Neural crest cell (in vitro differentiated cells): ENCODE data around the gene TMEM97. TPM values are rescaled to one million over a fixed set of nuclear protein-coding genes. Genes with fewer than 3 reads are reported as not detected.

Experiments
- DNase-seq: peaks from one replicate; pipeline ENCODE4 v3.0.0; 2021; ENCODE audit warnings: low read depth, mixed read lengths, low spot score
- H3K27ac Mint-ChIP-seq: one replicate; pipeline ENCODE4 v1.8.0; 2021; ENCODE audit warnings: mild to moderate bottlenecking, mixed read lengths; ENCODE audit not compliant: unreplicated experiment
- H3K27me3 Mint-ChIP-seq: 2 replicates; pipeline ENCODE4 v1.8.0; 2021; ENCODE audit warnings: low read depth, mild to moderate bottlenecking, mixed read lengths
- H3K36me3 Mint-ChIP-seq: 2 replicates; pipeline ENCODE4 v1.8.0; 2021; ENCODE audit warnings: low read depth, mild to moderate bottlenecking, mixed read lengths
- H3K4me1 Mint-ChIP-seq: 2 replicates; pipeline ENCODE4 v1.8.0; 2021; ENCODE audit warnings: mixed read lengths
- H3K4me3 Mint-ChIP-seq: one replicate; pipeline ENCODE4 v1.8.0; 2021; ENCODE audit warnings: mild to moderate bottlenecking, mixed read lengths
- H3K9me3 Mint-ChIP-seq: 2 replicates; pipeline ENCODE4 v1.8.0; 2021; ENCODE audit warnings: mixed read lengths
- total RNA-seq: library from RNA; stranded (reverse); gene quantifications from 2 replicates; pipeline ENCODE4 v1.2.1, GENCODE V29; 2021
- TF ChIP-seq, protein P1 (sequence below): fragments of 200-600 bp; sonication (generic); conservative IDR thresholded peaks from 2 replicates; pipeline ENCODE4 v1.5.0; 2021; ENCODE audit warnings: antibody characterized with exemption, mild to moderate bottlenecking

TMEM97 gene
- total RNA-seq, 1 donor from 2014 or later = 276 TPM

DNA sequence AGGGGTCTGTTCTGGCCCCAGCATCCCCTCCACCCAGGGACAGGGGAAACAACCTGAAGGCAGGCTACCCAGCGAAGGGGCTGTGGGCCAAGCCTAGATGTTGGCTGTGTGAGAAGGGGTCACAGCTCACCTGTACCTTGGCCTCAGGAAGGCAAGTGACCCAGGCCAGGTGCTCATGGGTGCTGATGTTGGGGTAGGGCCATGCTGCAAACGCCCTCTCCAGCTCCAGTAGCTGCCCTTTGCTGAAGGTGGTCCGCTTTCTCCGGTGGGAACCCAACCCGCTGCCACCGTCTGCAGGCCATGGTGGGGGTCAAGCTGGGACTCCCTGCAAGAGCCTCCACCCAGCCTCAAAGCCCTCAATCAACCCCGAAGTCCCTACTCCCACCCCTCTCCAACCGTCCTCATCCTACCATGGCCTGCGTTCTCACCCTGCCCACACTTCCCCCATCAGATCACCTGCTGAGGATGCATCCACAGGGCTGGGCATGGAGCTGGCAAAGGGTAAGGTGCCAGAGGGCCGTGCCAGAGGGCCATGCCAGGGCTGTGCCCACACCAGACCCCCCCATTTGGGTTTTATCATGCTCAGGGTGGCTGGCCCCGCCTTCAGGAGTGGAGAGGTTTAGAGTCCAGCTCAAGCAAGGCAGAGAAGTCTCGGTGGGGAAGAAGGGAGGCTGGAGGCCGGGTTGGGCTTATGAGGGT is 45.8 kb downstream of the TMEM97 start, which contains the start of gene SEBOX:
Gene SEBOX (minus strand): TSS at position 535 of the 699 bp plus-strand sequence. CDS start 48 bp downstream, at position 487.
- Mint-ChIP-seq H3K27ac (no peak within 1 kb of the TSS), H3K27me3 (no peaks in the 10 kb centered on the region), H3K9me3 (no peaks in the 10 kb centered on the region), H3K4me3 (no peak within 1 kb of the TSS), H3K36me3 (no peaks in the 10 kb centered on the region), H3K4me1 (peaks cover 2% of the 10 kb centered on the region)
- DNase-seq = no peak
- TF ChIP-seq, protein P1, sequence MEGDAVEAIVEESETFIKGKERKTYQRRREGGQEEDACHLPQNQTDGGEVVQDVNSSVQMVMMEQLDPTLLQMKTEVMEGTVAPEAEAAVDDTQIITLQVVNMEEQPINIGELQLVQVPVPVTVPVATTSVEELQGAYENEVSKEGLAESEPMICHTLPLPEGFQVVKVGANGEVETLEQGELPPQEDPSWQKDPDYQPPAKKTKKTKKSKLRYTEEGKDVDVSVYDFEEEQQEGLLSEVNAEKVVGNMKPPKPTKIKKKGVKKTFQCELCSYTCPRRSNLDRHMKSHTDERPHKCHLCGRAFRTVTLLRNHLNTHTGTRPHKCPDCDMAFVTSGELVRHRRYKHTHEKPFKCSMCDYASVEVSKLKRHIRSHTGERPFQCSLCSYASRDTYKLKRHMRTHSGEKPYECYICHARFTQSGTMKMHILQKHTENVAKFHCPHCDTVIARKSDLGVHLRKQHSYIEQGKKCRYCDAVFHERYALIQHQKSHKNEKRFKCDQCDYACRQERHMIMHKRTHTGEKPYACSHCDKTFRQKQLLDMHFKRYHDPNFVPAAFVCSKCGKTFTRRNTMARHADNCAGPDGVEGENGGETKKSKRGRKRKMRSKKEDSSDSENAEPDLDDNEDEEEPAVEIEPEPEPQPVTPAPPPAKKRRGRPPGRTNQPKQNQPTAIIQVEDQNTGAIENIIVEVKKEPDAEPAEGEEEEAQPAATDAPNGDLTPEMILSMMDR = no peak

DNA sequence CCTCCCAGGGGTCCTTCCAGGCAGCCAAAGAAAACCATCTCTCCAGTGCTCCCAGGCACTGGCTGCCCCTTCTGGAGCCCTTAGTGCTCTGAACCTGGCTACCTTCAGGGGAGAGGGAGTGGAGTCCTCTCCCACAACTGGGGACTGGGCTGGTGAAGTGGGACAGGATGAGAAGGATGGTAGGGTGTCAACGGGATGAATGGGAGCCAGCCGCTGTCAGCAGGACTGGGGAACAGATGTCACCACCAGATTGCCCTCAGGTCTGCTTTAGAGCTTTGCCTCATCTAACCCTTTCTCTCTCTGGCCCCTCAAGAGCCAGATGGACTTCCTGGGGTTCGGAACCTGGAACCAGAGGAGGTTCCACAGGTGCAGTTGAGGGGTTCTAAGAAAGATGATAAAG is 46.5 kb downstream of the TMEM97 start:
- no peak overlapping the region for H3K4me3 Mint-ChIP-seq
- H3K9me3 Mint-ChIP-seq = no peaks in the 10 kb centered on the region
- TF ChIP-seq, protein P1 = no peak
- DNase-seq = no peak
- H3K4me1 Mint-ChIP-seq = peaks cover 9% of the 10 kb centered on the region
- no peaks in the 10 kb centered on the region for H3K36me3 Mint-ChIP-seq
- no peaks in the 10 kb centered on the region for H3K27me3 Mint-ChIP-seq
- no peak overlapping the region for H3K27ac Mint-ChIP-seq

DNA sequence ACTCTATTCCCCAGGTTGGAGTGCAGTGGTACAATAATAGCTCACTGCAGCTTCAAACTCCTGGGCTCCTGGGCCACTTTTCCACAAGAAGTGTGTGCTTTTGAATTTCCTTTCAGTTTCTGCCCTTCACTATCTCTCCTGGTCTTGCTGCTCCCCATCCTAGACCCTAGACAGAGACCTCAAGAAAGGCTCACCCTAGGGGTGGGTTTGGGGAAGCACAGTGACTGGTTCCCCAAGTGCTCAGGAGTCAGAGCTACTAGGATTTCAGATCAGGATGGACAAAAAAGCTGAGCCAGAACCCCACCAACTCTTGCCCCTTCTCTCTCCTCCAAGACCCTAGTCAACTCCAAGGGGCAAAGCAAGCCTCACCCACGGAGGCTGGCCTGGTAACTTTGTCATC is 47.6 kb downstream of the TMEM97 start:
- Mint-ChIP-seq H3K27me3 (no peaks in the 10 kb centered on the region), H3K9me3 (no peaks in the 10 kb centered on the region), H3K4me1 (peaks cover 17% of the 10 kb centered on the region), H3K27ac (no peak overlapping the region), H3K4me3 (peak overlapping the region; percentile 21), H3K36me3 (no peaks in the 10 kb centered on the region)
- no peak for DNase-seq
- TF ChIP-seq, protein P1 = no peak

DNA sequence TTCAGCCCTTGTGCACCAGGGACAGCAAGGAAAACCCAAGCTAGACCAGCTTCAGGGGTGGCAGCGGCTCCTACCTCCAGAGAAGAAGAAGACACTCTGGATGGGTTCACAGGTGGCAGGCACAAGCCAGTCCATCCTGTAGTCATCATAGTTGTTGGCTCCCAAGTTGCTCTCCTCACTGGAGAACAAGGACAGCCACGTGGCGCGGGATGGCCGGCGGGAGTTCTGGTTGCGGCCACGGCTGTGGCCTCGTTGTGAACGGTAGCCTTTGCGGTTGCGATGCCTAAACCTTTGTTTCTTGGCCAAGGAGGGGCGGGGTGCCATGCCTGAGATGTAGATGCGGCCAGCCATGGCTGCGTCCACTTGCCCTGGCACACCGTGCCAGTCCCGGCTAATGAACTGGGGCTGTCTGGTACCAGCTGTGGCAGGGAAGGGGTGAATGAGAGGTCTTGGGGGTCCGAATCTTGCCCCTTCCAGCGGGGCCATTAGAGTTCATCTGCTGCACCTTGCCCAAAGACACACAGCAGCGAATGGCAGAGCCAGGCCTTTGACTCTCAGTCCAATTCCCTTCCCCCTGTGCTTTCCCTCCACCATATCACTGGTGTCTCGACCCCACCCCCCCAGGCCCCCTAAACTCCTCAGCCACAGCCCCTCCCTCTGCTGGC is 48.8 kb downstream of the TMEM97 start:
- Mint-ChIP-seq H3K36me3 (no peaks in the 10 kb centered on the region), H3K27me3 (no peaks in the 10 kb centered on the region), H3K27ac (no peak overlapping the region), H3K9me3 (no peaks in the 10 kb centered on the region), H3K4me3 (peak overlapping the region; percentile 51), H3K4me1 (peaks cover 22% of the 10 kb centered on the region)
- DNase-seq = no peak
- TF ChIP-seq, protein P1 = no peak

DNA sequence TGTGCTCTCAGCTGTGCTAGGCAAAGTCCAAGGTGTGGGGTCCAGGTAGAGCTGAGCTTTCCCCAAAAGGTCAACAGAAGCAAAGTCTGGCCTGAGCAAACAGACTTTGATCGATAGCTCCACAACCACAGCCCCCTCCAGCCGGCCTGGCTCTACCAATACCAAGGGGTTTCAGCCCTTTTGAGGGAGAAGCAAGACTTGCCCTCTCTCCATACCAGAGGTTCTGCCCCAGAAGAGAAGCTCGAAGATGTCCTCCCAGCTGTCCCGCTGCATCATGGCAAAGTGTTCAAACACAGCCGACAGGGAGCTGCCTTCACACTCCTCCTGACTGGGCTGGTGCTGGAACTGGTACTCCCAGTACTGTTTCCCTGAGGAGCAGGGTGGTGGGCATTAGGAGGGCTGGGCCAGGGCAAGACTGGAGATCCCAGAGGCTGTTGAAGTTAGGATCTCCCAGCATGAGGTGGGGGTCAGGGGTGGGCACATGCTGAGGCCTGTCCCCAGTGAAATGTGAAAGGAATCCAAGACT is 49.4 kb downstream of the TMEM97 start:
- Mint-ChIP-seq H3K9me3 (no peaks in the 10 kb centered on the region), H3K27ac (no peak overlapping the region)

More for the DNA sequence above, 49.4 kb downstream of the TMEM97 start:
- peak overlapping the region; percentile 51 for H3K4me3 Mint-ChIP-seq
- H3K36me3 Mint-ChIP-seq = no peaks in the 10 kb centered on the region
- H3K4me1 Mint-ChIP-seq = peaks cover 28% of the 10 kb centered on the region
- TF ChIP-seq, protein P1 = no peak
- no peaks in the 10 kb centered on the region for H3K27me3 Mint-ChIP-seq
- no peak for DNase-seq
